Keratinocyte (primary cell): ENCODE data around the gene C2orf92.

Experiments
- EZH2 ChIP-seq: IDR thresholded peaks from one replicate; pipeline ENCODE4 v1.6.1; 2012; ENCODE audit warnings: inconsistent platforms, mild to moderate bottlenecking, low read length, moderate library complexity
- TF ChIP-seq, protein P1 (sequence below), 3 experiments: IDR thresholded peaks in 1 of 3; conservative IDR thresholded peaks in 1 of 3; optimal IDR thresholded peaks in 1 of 3; 2 replicates in 2 of 3; 3 replicates in 1 of 3; pipeline versions ENCODE3 to v1.5.1; 2011; ENCODE audit warnings: low read length in 3 of 3, mild to moderate bottlenecking in 3 of 3, moderate library complexity in 2 of 3, control low read depth in 1 of 3, inconsistent platforms in 1 of 3; ENCODE audit not compliant: insufficient read depth in 2 of 3; ENCODE audit errors: extremely low read depth in 1 of 3

- TF ChIP-seq, protein P1, sequence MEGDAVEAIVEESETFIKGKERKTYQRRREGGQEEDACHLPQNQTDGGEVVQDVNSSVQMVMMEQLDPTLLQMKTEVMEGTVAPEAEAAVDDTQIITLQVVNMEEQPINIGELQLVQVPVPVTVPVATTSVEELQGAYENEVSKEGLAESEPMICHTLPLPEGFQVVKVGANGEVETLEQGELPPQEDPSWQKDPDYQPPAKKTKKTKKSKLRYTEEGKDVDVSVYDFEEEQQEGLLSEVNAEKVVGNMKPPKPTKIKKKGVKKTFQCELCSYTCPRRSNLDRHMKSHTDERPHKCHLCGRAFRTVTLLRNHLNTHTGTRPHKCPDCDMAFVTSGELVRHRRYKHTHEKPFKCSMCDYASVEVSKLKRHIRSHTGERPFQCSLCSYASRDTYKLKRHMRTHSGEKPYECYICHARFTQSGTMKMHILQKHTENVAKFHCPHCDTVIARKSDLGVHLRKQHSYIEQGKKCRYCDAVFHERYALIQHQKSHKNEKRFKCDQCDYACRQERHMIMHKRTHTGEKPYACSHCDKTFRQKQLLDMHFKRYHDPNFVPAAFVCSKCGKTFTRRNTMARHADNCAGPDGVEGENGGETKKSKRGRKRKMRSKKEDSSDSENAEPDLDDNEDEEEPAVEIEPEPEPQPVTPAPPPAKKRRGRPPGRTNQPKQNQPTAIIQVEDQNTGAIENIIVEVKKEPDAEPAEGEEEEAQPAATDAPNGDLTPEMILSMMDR (optimal IDR thresholded peaks at IDR 0.05 in 1 of 3, IDR thresholded peaks at IDR 0.05 in 1 of 3, conservative IDR thresholded peaks at IDR 0.05 in 1 of 3; ENCODE audit: extremely low read depth in 1 of 3, insufficient read depth in 2 of 3, low read length in 3 of 3): no peak
- TF ChIP-seq EZH2: no peak
Measured at GRCh38 chr2:97743913-97744312, 74.4 kb downstream of the C2orf92 start.
